ENCODE data around the gene EMILIN1. TPM values are rescaled to one million over a fixed set of nuclear protein-coding genes. Genes with fewer than 3 reads are reported as not detected.

The EMILIN1 gene
- total RNA-seq, 4 donors from 2014 or later, result 6.8 to 18.2 (median 11.3) TPM

DNA sequence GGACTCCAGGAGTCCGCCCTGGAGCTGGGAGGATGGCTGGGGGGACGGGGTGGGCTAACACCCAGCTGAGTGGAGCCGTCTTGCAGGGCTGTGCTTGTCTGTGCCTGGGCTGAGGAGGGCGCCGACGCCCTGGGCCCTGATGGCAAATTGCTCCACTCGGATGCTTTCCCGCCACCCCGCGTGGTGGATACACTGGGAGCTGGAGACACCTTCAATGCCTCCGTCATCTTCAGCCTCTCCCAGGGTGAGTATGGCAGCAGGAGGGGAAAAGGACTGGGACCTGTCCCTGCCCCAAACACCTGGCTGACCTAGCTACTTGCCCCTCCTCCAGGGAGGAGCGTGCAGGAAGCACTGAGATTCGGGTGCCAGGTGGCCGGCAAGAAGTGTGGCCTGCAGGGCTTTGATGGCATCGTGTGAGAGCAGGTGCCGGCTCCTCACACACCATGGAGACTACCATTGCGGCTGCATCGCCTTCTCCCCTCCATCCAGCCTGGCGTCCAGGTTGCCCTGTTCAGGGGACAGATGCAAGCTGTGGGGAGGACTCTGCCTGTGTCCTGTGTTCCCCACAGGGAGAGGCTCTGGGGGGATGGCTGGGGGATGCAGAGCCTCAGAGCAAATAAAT, 21.0 kb downstream of the EMILIN1 start:
- intact Hi-C loops (cut with DNase I; ENCODE audit: low total_unique reads) (no loop called here), in situ Hi-C loops (cut with MboI; ENCODE audit: low sequenced_read_pairs in 4 of 4) (loop anchor here in 2 of 4 donors (5.0 to 10.0 kb wide), 2 partner anchors 93 to 185 kb away; partner anchors contain the start of gene TRIM54 (in 2 of the 2))
- DNase-seq, result no peak

DNA sequence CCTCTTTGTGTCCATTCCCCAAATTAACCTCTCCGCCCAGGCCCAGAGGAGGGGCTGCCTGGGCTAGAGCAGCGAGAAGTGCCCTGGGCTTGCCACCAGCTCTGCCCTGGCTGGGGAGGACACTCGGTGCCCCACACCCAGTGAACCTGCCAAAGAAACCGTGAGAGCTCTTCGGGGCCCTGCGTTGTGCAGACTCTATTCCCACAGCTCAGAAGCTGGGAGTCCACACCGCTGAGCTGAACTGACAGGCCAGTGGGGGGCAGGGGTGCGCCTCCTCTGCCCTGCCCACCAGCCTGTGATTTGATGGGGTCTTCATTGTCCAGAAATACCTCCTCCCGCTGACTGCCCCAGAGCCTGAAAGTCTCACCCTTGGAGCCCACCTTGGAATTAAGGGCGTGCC, 21.6 kb downstream of the EMILIN1 start:
- in situ Hi-C loops (cut with MboI; ENCODE audit: low sequenced_read_pairs in 4 of 4), result loop anchor here in 3 of 4 donors (10.0 kb wide), 3 partner anchors 85 to 175 kb away; partner anchors contain the start of gene DNAJC5G (in 1 of the 3)
- intact Hi-C loops (cut with DNase I; ENCODE audit: low total_unique reads), result no loop called here
- no peak overlapping the region for H3K27ac ChIP-seq
- no peaks in the 10 kb centered on the region for H3K36me3 ChIP-seq
- H3K27me3 ChIP-seq, result no peaks in the 10 kb centered on the region
- no peak for TF ChIP-seq POLR2A (IDR thresholded peaks at IDR 0.05)
- no peak for TF ChIP-seq CTCF (IDR thresholded peaks at IDR 0.05 in 4 of 5, conservative IDR thresholded peaks at IDR 0.05 in 1 of 5)
- H3K4me3 ChIP-seq, result no peak overlapping the region
- ATAC-seq (no peak), DNase-seq (no peak)
- H3K4me1 ChIP-seq, result peaks cover 5 to 8% of the 10 kb centered on the region in 2 donors
- no peaks in the 10 kb centered on the region for H3K9me3 ChIP-seq

More for the DNA sequence above, 21.0 kb downstream of the EMILIN1 start:
- Histone ChIP-seq H3K4me3 (no peak overlapping the region), H3K27me3 (no peaks in the 10 kb centered on the region), H3K27ac (no peak overlapping the region), H3K36me3 (no peaks in the 10 kb centered on the region), H3K9me3 (no peaks in the 10 kb centered on the region), H3K4me1 (peaks cover 5 to 8% of the 10 kb centered on the region in 2 donors)
- TF ChIP-seq POLR2A (IDR thresholded peaks at IDR 0.05) (no peak), CTCF (IDR thresholded peaks at IDR 0.05 in 4 of 5, conservative IDR thresholded peaks at IDR 0.05 in 1 of 5) (no peak)
- ATAC-seq, result no peak

DNA sequence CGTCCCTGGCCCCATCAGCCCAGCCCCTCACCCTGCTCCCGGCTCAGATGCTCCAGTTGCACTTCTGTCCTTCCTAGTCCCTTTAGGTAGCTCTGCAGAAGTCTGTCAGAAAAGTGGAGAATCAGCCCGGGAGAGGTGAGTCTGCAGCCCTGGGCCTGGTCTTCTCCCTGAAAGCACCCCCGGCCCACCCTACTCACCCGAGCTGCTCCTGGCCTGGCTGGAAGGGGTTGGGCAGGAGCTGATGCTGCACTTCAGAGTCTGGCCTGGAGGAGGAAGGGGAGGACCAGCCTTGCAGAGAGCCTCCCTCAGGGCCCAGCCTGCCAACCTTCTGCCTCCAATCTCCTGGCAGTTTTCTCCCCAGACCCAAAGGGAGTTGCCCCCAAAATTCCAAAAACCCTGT, 23.9 kb downstream of the EMILIN1 start:
- H3K9me3 ChIP-seq, result no peaks in the 10 kb centered on the region
- H3K4me1 ChIP-seq, result no peaks in the 10 kb centered on the region
- no peak overlapping the region for H3K27ac ChIP-seq
- intact Hi-C loops (cut with DNase I; ENCODE audit: low total_unique reads) (no loop called here), in situ Hi-C loops (cut with MboI; ENCODE audit: low sequenced_read_pairs in 4 of 4) (loop anchor here in 3 of 4 donors (10.0 kb wide), 3 partner anchors 82 to 172 kb away; partner anchors contain the start of gene DNAJC5G (in 1 of the 3))
- no peak for DNase-seq
- no peak overlapping the region for H3K4me3 ChIP-seq
- no peaks in the 10 kb centered on the region for H3K27me3 ChIP-seq
- no peak for TF ChIP-seq CTCF (IDR thresholded peaks at IDR 0.05 in 4 of 5, conservative IDR thresholded peaks at IDR 0.05 in 1 of 5)
- no peak for TF ChIP-seq POLR2A (IDR thresholded peaks at IDR 0.05)
- no peaks in the 10 kb centered on the region for H3K36me3 ChIP-seq
- ATAC-seq, result no peak

GRCh38 chr2:27105981-27106380, 27.6 kb downstream of the EMILIN1 start:
- Histone ChIP-seq H3K4me1 (no peaks in the 10 kb centered on the region), H3K27me3 (no peaks in the 10 kb centered on the region), H3K27ac (no peak overlapping the region), H3K9me3 (no peaks in the 10 kb centered on the region), H3K4me3 (no peak overlapping the region), H3K36me3 (no peaks in the 10 kb centered on the region)
- DNase-seq, result no peak
- ATAC-seq, result no peak
- in situ Hi-C loops (cut with MboI; ENCODE audit: low sequenced_read_pairs in 4 of 4) (loop anchor here in 3 of 4 donors (10.0 kb wide), 3 partner anchors 79 to 169 kb away; partner anchors contain the start of gene DNAJC5G (in 1 of the 3)), intact Hi-C loops (cut with DNase I; ENCODE audit: low total_unique reads) (no loop called here)
- no peak for TF ChIP-seq POLR2A (IDR thresholded peaks at IDR 0.05)
- no peak for TF ChIP-seq CTCF (IDR thresholded peaks at IDR 0.05 in 4 of 5, conservative IDR thresholded peaks at IDR 0.05 in 1 of 5)

All from gastrocnemius medialis (tissue), 4 donors.